Adipose tissue (tissue), 3 donors: ENCODE data around the gene TMEM151B. TPM values are rescaled to one million over a fixed set of nuclear protein-coding genes. Genes with fewer than 3 reads are reported as not detected.
"Not testable (repeated sequence)": the region's sequence is repeated elsewhere in the genome, so short reads cannot be mapped to it uniquely, and the experiment has no call there.

ENCODE experiments used
- H3K27ac ChIP-seq: one replicate; pipeline ENCODE4 v1.5.1; 2013; ENCODE audit warnings: low read depth, low read length
- WGBS, 3 donors: extraction: QIAGEN DNeasy Blood & Tissue Kit; methylation state at CpG; one replicate each; pipeline ENCODE4 v1.1.7; 2013; 5-methylcytosine and 5-hydroxymethylcytosine counted together
- polyA plus RNA-seq, 3 donors: library from polyadenylated mRNA; stranded (reverse); fragments of 200-250 nt; gene quantifications; one replicate each; pipeline ENCODE4 v1.2.3, GENCODE V29; 2013
- donor health status: healthy with polysubstance abuse.
- donor health status: Bipolar disorder and iron deficiency.
- donor health status: healthy.

TMEM151B gene
- polyA plus RNA-seq, 3 donors = 0.06 TPM; not detected in 2

GRCh38 chr6:44338228-44339122, 68.2 kb downstream of the TMEM151B start:
- no peak overlapping the region for H3K27ac ChIP-seq
- 3 to 4% (median 4%) methylated on average over 11 of the region's 11 CpGs for WGBS, 3 donors

DNA sequence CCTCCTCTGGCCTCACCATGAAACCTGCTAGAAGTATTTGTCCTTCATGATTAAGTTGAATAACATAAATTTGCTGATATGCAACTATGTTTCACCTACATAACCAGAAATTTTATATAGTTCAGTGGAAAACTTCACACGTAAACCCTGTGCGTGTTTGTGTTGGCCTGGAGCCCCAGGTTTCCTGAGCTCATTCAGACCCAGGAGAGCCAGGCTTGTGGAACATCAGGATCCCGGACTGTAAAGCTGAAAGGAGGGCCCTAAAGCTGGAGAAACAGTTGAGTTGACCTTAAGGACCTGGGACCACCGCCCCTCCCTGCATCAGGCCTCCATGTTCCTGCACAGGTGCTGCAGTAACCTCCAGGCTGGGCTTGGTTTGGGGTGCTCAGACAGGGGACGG, 69.1 kb downstream of the TMEM151B start:
- H3K27ac ChIP-seq = no peak overlapping the region
- WGBS, 3 donors = 68 to 85% (median 81%) methylated on average over 5 of the region's 5 CpGs

DNA sequence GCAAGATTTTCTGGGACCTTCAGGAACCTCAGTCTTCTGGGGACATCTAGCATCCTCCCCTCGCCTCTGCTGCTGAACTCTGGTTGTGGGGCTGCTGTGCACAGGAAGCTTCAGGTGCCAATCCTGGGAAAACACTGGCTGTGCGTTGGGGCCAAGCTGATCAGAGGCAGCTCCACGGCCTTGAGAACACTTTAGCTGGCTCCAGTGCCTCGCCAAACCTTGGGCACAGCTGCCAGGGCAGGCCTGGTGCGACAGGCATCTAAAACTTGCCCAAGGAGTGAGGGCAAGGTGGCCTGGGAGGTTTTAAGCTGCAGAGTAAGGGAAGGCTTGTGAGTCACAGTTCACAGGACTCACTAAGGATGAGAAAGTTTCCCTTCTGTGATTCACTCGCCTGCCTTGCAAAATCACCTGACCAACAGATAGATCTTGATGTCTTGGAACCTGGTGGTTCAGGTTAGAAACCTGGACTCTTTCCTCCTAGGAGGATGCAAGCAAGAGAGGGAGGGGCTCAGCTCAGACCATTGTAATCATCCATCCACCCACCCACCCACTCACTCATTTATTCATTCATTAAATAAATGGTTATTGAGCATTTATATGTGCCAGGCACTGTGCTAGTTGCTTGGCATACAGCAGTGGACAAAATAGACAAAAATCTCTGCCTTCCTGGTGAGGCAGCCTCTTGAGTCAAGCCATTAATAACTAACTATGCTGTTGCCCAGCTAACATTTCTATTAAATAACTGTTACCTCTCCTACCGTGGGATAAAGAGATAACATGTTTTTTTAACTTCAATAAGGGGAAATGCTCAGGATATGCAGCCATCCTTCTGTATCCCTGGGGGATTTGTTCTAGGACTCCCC, 69.7 kb downstream of the TMEM151B start:
- WGBS, 3 donors = 50 to 69% (median 63%) methylated on average over 7 of the region's 7 CpGs
- H3K27ac ChIP-seq = no peak overlapping the region

DNA sequence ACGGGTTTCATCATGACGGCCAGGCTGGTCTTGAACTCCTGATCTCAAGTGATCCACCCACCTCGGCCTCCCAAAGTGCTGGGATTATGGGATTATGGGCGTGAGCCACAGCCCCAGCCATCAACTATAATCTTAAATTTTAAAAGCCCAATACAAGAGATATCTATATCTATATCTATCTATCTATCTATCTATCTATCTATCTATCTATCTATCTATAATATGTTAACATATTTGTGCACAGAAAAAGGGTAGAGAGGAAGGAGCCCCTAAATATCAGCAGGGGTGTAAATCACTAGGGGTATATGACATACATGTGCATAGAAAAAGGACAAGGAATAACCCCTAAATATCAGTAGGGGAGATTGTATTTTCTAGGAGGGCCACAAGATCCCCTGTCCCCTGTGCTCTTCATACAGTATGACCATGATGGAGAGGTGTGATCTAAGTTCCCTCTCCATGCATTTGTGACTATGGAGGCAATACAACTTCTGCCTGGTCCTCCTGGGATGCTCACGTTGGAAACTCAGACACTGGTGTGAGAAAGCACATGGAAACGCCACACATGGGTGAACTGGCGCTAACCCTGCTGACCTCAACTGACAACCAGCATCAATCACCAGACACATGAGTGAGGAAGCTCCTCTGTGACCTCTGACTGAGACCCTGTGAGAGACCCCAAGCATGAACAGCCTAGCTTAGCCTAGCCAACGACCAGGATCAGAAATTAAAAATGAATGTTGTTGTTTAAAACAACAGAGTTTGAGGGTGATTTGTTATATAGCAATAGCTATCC, 71.0 kb downstream of the TMEM151B start:
- 64 to 74% (median 69%) methylated on average over 8 of the region's 8 CpGs for WGBS, 3 donors

DNA sequence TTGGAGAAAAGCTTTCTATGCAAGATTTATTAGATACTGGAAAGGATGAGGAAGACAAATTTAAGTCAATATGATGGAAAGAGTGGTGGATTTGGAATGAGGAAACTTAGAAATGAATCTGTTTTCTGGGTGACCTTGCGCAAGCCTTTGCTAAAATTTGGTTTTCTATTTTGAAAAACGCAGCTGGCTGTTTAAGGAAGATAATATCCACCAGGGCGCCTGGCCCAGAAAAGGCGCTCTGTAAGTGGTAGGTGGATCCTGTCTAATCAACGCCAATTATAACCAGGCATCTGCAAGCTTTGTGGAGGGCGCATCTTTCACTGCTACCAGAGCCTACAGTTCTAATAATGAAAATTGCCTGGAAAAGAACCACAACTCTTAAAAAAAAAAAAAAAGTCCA, 71.8 kb downstream of the TMEM151B start:
- H3K27ac ChIP-seq = no peak overlapping the region

More for the DNA sequence above, 71.0 kb downstream of the TMEM151B start:
- no peak overlapping the region for H3K27ac ChIP-seq

GRCh38 chr6:44342489-44342888, 72.2 kb downstream of the TMEM151B start, which contains the start of gene SPATS1:
TSS of gene SPATS1 (plus strand) at chr6:44342650. CDS start at chr6:44343096, 446 bp downstream.
- WGBS, 3 donors = 3 to 9% (median 5%) methylated on average over 31 of the region's 31 CpGs
- H3K27ac ChIP-seq = no peak within 1 kb of the TSS

More for the DNA sequence above, 71.8 kb downstream of the TMEM151B start:
- 18 to 65% (median 39%) methylated on average over 6 of the region's 6 CpGs for WGBS, 3 donors

GRCh38 chr6:44346818-44347217, 76.6 kb downstream of the TMEM151B start:
- H3K27ac ChIP-seq = not testable (repeated sequence)
- 61 to 82% (median 82%) methylated on average over 4 of the region's 4 CpGs for WGBS, 3 donors

DNA sequence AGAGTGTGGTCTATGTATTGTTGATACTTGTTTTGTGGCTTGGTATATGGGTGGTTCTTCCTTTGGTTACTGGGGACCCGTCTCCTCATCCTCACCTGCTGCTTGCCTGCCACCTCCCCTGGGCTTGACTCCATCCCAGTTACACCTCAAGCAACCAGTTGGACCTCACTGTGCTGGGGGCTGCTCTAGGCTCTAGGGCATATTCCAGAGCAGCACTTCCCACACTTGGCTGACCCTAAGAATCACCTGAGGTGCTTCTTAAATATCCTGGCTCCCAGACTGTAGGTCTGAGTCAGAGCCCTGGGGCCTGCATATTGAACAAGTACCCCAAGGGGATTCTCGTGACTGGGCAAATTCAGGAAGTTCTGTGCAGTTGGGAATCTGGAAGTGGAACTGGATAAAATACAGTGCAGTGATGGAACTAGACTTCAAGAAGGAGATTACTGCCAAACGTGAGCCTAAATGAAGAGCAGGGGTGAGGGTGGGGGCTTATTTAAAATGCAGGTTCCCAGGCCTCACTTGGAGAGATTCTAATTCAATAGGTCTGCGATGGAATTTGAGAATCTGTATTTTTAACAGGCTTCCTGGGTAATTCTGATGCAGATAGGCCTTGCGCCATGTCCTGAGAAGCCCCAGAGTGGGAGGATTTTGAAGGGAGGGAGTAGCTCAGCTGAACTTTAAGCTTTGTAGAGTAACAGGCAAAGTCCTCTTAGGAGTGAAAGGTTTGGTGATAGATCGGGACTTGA, 79.8 kb downstream of the TMEM151B start:
- no peak overlapping the region for H3K27ac ChIP-seq
- 70 to 75% (median 74%) methylated on average over 6 of the region's 6 CpGs for WGBS, 3 donors

DNA sequence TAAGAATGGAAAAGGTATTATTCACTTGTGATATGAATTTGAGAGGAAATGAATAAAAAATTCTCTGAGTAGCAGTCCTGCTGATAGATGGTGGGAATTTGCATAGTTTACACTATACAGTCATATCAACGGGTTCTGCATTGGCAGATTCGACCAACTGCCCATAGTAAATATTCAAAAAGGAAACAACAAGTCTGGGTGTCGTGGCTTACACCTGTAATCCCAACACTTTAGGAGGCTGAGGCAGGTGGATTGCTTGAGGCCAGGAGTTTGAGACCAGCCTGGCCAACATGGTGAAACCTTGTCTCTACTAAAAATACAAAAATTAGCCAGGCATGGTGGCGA, 80.4 kb downstream of the TMEM151B start:
- 70 to 80% (median 76%) methylated on average over 4 of the region's 4 CpGs for WGBS, 3 donors
- H3K27ac ChIP-seq = not testable (repeated sequence)

DNA sequence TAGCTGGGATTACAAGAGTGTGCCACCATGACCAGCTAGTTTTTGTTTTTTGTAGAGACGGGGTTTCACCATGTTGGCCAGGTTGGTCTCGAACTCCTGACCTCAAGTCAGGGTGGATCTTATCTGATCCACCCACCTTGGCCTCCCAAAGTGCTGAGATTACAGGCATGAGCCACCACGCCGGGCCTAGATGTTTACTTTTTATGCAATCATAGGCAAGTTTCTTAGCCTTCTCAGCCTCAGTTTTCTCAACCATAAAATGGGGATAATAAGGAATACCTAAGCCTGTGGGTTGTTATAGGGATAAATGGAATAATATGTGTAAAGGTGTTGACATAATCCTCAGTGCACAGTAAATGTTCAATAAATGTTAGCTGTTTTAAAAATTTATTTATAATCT, 82.0 kb downstream of the TMEM151B start:
- WGBS, 3 donors = 81 to 90% (median 85%) methylated on average over 4 of the region's 4 CpGs
- H3K27ac ChIP-seq = no peak overlapping the region

- 65 to 73% (median 68%) methylated on average over 2 of the region's 2 CpGs for WGBS, 3 donors
- no peak overlapping the region for H3K27ac ChIP-seq
These were observed 83.1 kb downstream of the TMEM151B start for GRCh38 chr6:44353336-44353735.

DNA sequence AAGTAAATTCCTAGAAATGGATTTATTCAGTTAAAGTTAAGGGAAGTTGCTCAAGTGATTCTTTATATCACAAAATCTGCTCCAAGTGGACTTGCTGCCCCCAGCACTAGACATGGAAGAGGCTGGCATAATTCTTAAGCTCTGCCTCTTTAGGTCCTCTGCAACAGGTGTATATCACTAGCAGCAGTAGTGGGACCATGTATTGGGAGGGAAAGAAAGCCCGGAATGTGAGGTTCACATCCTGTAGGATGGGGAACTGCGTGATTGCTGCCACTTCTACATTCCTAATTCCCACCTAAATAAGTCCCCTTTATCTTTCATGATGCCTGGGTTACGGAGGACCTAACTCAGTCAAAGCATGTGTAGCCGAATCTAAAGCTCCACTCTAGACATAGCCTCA, 85.4 kb downstream of the TMEM151B start:
- WGBS, 3 donors = 58 to 90% (median 85%) methylated on average over 4 of the region's 4 CpGs
- no peak overlapping the region for H3K27ac ChIP-seq

DNA sequence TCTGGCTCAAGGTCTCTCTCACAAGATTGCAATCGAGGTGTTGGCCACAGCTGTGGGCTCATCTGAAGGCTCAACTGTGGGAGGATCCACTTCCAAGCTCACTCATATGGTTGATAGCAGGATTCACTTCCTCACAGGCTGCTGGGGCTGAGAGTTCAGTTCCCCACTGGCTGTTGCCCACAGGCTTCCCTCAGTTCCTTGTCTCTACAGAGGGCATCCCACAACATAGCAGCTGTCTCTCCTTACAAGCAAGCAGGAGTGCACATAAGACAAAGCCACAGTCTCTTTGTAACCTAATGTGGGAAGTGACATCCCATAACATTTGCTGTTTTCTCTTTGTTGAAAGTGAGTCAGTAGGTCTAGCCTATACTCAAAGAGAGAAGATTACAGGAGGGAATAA, 86.2 kb downstream of the TMEM151B start:
- 36 to 71% (median 62%) methylated on average over 1 of the region's 1 CpG for whole genome bisulfite sequencing, 3 donors
- H3K27ac ChIP-seq = no peak overlapping the region

Other genes with a start within 250 kb of the TMEM151B start
- gene MRPL14, start 143.0 kb upstream of the TMEM151B start, polyA plus RNA-seq = 10 to 100 TPM; 23.2 to 54.9 (median 30.0) TPM
- 10 to 100 TPM in 2 of 3 donors, 1 to 10 TPM in 1; 8.6 to 18.8 (median 10.9) TPM for gene TMEM63B, start 142.9 kb upstream of the TMEM151B start, polyA plus RNA-seq
- 1 to 10 TPM in 2 of 3 donors, under 1 TPM in 1; 0.24 to 2.5 (median 2.0) TPM for gene CAPN11, start 111.6 kb upstream of the TMEM151B start, polyA plus RNA-seq
- 10 to 100 TPM in 1 of 3 donors, 1 to 10 TPM in 2; 1.2 to 20.5 (median 2.1) TPM for gene MYMX, start 53.5 kb upstream of the TMEM151B start, polyA plus RNA-seq
- 100 to 1,000 TPM in 1 of 3 donors, 10 to 100 TPM in 2; 50.7 to 253 (median 57.6) TPM for gene SLC29A1, start 46.9 kb upstream of the TMEM151B start, polyA plus RNA-seq
- gene HSP90AB1, start 23.3 kb upstream of the TMEM151B start, polyA plus RNA-seq = 100 to 1,000 TPM; 452 to 676 (median 667) TPM
- gene SLC35B2, start 12.9 kb upstream of the TMEM151B start, polyA plus RNA-seq = 10 to 100 TPM; 12.5 to 27.8 (median 26.7) TPM
- gene NFKBIE, start 4.9 kb upstream of the TMEM151B start, polyA plus RNA-seq = 1 to 10 TPM; 3.1 to 9.8 (median 4.9) TPM
- 1 to 10 TPM; 3.1 to 4.9 (median 4.7) TPM for gene AARS2, start 42.9 kb downstream of the TMEM151B start, polyA plus RNA-seq
- gene SPATS1, start 72.2 kb downstream of the TMEM151B start, polyA plus RNA-seq = not detected
- gene CDC5L, start 117.3 kb downstream of the TMEM151B start, polyA plus RNA-seq = 1 to 10 TPM; 6.5 to 8.4 (median 7.6) TPM